Measurements from ENCODE around the gene FAM222A.

The FAM222A gene

GRCh38 chr12:109752117-109753053 is 38.8 kb downstream of the FAM222A start:
- Histone ChIP-seq H3K27ac (peak overlapping the region; percentile 72), H3K4me3 (ENCODE audit: low read depth, low read length) (no peak overlapping the region), H3K36me3 (peaks cover 42% of the 10 kb centered on the region), H3K27me3 (ENCODE audit: insufficient read depth, low read depth, severe bottlenecking) (no peaks in the 10 kb centered on the region), H3K9me3 (ENCODE audit: severe bottlenecking) (peaks cover 5% of the 10 kb centered on the region)
- DNase-seq, result peak; percentile 91
- no peak for TF ChIP-seq CTCF (IDR thresholded peaks at IDR 0.05; ENCODE audit: low read depth, low read length)

- Histone ChIP-seq H3K27me3 (ENCODE audit: insufficient read depth, low read depth, severe bottlenecking) (no peaks in the 10 kb centered on the region), H3K36me3 (peaks cover 36% of the 10 kb centered on the region), H3K9me3 (ENCODE audit: severe bottlenecking) (peaks cover 5% of the 10 kb centered on the region), H3K27ac (peak overlapping the region; percentile 63), H3K4me3 (ENCODE audit: low read depth, low read length) (no peak overlapping the region)
- DNase-seq, result no peak
- no peak for TF ChIP-seq CTCF (IDR thresholded peaks at IDR 0.05; ENCODE audit: low read depth, low read length)
Measured at GRCh38 chr12:109753054-109753401, 39.4 kb downstream of the FAM222A start.

- peak overlapping the region; percentile 25; the same call in 1 of the 2 replicates for H3K27ac ChIP-seq
- peaks cover 5% of the 10 kb centered on the region for H3K9me3 ChIP-seq (ENCODE audit: severe bottlenecking)
- no peak for DNase-seq
- TF ChIP-seq CTCF (IDR thresholded peaks at IDR 0.05; ENCODE audit: low read depth, low read length), result no peak
- peaks cover 35% of the 10 kb centered on the region for H3K36me3 ChIP-seq
- no peaks in the 10 kb centered on the region for H3K27me3 ChIP-seq (ENCODE audit: insufficient read depth, low read depth, severe bottlenecking)
- no peak overlapping the region for H3K4me3 ChIP-seq (ENCODE audit: low read depth, low read length)
Measured at GRCh38 chr12:109753959-109754358, 40.3 kb downstream of the FAM222A start.

- no peak for DNase-seq
- H3K27me3 ChIP-seq (ENCODE audit: insufficient read depth, low read depth, severe bottlenecking), result no peaks in the 10 kb centered on the region
Measured at GRCh38 chr12:109756457-109756856, 42.8 kb downstream of the FAM222A start.

GRCh38 chr12:109757671-109758265 is 44.1 kb downstream of the FAM222A start:
- Histone ChIP-seq H3K9me3 (ENCODE audit: severe bottlenecking) (peaks cover 5% of the 10 kb centered on the region), H3K36me3 (peaks cover 38% of the 10 kb centered on the region), H3K4me3 (ENCODE audit: low read depth, low read length) (no peak overlapping the region), H3K27me3 (ENCODE audit: insufficient read depth, low read depth, severe bottlenecking) (no peaks in the 10 kb centered on the region), H3K27ac (no peak overlapping the region)
- no peak for DNase-seq
- no peak for TF ChIP-seq CTCF (IDR thresholded peaks at IDR 0.05; ENCODE audit: low read depth, low read length)

More at GRCh38 chr12:109756457-109756856, 42.8 kb downstream of the FAM222A start:
- peaks cover 33% of the 10 kb centered on the region for H3K36me3 ChIP-seq
- no peak overlapping the region for H3K4me3 ChIP-seq (ENCODE audit: low read depth, low read length)
- peaks cover 5% of the 10 kb centered on the region for H3K9me3 ChIP-seq (ENCODE audit: severe bottlenecking)
- no peak overlapping the region for H3K27ac ChIP-seq
- TF ChIP-seq CTCF (IDR thresholded peaks at IDR 0.05; ENCODE audit: low read depth, low read length), result no peak
